Measurements from ENCODE around the gene CNTNAP2.
A peak's percentile ranks its signal among the peaks of the same experiment; 100 is the strongest.

Gene CNTNAP2

DNA sequence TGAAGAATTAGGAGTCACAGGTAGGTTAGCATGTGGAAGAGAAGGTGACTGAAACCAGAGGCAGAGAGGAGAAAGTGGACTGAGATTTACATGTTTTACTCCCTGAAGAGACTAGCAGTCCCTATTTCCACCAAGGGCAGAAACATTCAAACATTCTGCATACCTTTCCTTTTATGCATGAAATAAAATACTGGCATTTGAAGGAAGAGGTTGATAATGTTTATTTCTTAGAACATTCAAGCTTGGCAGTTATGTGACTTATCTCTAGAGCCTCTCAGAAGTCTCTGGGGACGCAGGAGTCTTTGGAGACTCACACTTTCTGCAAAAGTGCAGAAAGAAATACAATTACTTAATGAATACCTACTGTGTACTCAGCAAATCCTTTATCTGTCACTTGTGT, 1966.8 kb downstream of the CNTNAP2 start:
- Histone ChIP-seq H3K9ac (no peak overlapping the region), H3K9me3 (replicated peaks in 1 of 11) (peaks cover 0 to 33% (median 22%) of the 10 kb centered on the region in 11 experiments; a peak in 20 of 22 replicates), H3K4me3 (no peak overlapping the region), H3K4me1 (peaks cover 0 to 17% (median 6%) of the 10 kb centered on the region in 10 experiments; a peak in 6 of 20 replicates), H3K36me3 (no peaks in the 10 kb centered on the region), H3K27ac (no peak overlapping the region), H4K20me1 (no peaks in the 10 kb centered on the region), H3K27me3 (no peaks in the 10 kb centered on the region), H3K4me2 (no peak overlapping the region; a peak in 1 of 22 replicates)
- no peak for TF ChIP-seq Cebpa-rat (IDR thresholded peaks at IDR 0.05)

DNA sequence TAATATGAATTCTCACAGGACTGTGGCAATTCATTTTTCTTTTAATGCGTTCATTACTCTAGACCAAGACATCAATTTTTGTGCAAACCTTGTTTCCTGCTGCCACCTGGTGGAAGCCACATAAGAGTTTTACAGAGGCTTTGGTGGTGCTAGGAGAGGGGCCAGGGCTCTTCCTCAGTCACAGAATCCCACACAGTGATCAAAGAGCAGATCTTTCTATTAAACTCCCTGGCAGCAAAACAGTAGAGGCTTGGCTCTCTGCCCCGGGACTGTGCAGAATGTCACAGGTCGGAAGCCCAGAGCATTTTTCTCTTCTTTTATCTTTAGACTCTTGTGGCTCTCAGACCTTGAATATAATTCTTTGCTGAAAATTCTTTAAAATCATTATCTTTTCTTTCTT, 1967.5 kb downstream of the CNTNAP2 start:
- Histone ChIP-seq H3K27me3 (no peaks in the 10 kb centered on the region), H3K9me3 (replicated peaks in 1 of 11) (peaks cover 0 to 39% (median 29%) of the 10 kb centered on the region in 11 experiments; a peak in 21 of 22 replicates), H3K9ac (no peak overlapping the region), H3K36me3 (no peaks in the 10 kb centered on the region), H3K27ac (no peak overlapping the region), H3K4me3 (no peak overlapping the region), H3K4me2 (peak overlapping the region in 1 of 11 experiments; percentile 6; a peak in 1 of 22 replicates), H3K4me1 (peaks cover 0 to 17% (median 6%) of the 10 kb centered on the region in 10 experiments; a peak in 6 of 20 replicates), H4K20me1 (no peaks in the 10 kb centered on the region)
- no peak for TF ChIP-seq Cebpa-rat (IDR thresholded peaks at IDR 0.05)

GRCh38 chr7:148091882-148092281, 1975.3 kb downstream of the CNTNAP2 start:
- Histone ChIP-seq H3K27me3 (no peaks in the 10 kb centered on the region), H3K9me3 (replicated peaks in 1 of 11) (peaks cover 0 to 38% (median 16%) of the 10 kb centered on the region in 11 experiments; a peak in 18 of 22 replicates), H3K9ac (no peak overlapping the region), H3K4me1 (peaks cover 6 to 27% (median 17%) of the 10 kb centered on the region in 10 experiments; a peak in 17 of 20 replicates), H3K4me3 (no peak overlapping the region), H4K20me1 (no peaks in the 10 kb centered on the region), H3K4me2 (no peak overlapping the region), H3K27ac (no peak overlapping the region), H3K36me3 (no peaks in the 10 kb centered on the region)
- no peak for TF ChIP-seq Cebpa-rat (IDR thresholded peaks at IDR 0.05)

DNA sequence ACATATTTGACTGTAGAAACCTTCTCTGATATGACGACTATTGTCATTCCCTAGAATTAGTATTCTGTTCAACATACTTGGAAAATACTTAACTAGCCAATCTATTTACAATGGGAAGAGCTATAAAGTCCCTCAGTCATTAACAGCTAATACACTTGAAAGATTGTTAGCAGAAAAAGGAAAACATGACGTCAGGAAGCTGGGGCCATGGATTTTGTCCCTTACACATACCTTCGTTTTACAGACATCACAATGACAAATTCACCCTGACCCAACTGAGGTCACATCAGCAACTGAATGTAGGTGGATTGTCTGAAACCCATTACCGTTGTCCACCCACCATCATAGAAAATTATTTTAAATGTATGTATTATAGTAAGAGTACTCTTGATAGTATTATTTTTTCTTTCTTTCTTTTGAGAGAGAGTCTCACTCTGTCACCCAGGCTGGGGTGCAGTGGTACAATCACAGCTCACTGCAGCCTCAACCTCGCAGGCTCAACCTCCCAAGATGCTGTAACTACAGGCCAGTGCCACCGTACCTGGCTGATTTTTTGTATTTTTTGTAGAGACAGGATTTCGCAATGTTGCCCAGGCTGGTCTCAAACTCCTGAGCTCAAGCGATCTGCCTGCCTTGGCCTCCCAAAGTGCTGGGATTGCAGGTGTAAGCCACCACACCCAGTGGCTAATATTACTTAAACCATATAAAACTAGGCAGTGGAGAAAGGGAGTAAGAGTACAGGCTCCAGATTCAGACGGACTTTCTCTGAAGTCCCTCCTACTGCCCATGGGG, 1977.0 kb downstream of the CNTNAP2 start:
- TF ChIP-seq Cebpa-rat (IDR thresholded peaks at IDR 0.05): peak in 5 of 11 experiments; percentile 14 to 81 (median 57); a peak in 7 of 22 replicates

DNA sequence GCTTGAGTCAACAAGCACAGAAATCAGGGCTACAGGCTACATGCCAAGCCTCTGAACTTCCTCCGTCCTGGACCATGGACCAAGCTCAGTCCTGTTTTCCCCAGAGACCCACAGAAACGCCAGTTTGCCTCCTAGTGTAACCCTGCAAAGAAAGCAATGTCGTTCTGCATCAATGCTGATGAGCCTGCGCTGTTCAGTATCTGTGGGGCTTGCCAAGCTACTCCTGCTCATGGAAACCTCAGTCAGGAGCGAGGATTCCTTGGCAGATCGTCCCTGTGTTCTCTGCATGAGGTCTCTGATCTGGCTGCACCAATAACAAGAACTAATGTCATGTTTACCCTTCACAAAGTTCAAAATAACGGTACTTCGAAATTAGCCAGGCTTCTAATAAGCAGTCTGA, 1978.5 kb downstream of the CNTNAP2 start:
- no peak overlapping the region for H3K27ac ChIP-seq
- H3K27me3 ChIP-seq: no peaks in the 10 kb centered on the region
- peaks cover 6 to 33% (median 17%) of the 10 kb centered on the region in 10 experiments; a peak in 17 of 20 replicates for H3K4me1 ChIP-seq
- no peak for TF ChIP-seq Cebpa-rat (IDR thresholded peaks at IDR 0.05)
- peak overlapping the region in 2 of 11 experiments; percentile 5 to 24; a peak in 3 of 22 replicates for H3K9ac ChIP-seq
- no peak overlapping the region for H3K4me3 ChIP-seq
- H3K36me3 ChIP-seq: no peaks in the 10 kb centered on the region
- H3K4me2 ChIP-seq: peak overlapping the region; percentile 18 to 84 (median 64); a peak in 19 of 22 replicates
- H4K20me1 ChIP-seq: no peaks in the 10 kb centered on the region
- peaks cover 0 to 18% (median 3%) of the 10 kb centered on the region in 11 experiments; a peak in 8 of 22 replicates for H3K9me3 ChIP-seq (replicated peaks in 1 of 11)

More for the DNA sequence above, 1977.0 kb downstream of the CNTNAP2 start:
- Histone ChIP-seq H3K27me3 (no peaks in the 10 kb centered on the region), H3K27ac (no peak overlapping the region), H3K9ac (no peak overlapping the region), H3K4me2 (no peak overlapping the region), H3K4me3 (no peak overlapping the region), H3K9me3 (replicated peaks in 1 of 11) (peaks cover 0 to 26% (median 11%) of the 10 kb centered on the region in 11 experiments; a peak in 17 of 22 replicates), H3K36me3 (no peaks in the 10 kb centered on the region), H3K4me1 (peaks cover 6 to 28% (median 17%) of the 10 kb centered on the region in 10 experiments; a peak in 17 of 20 replicates), H4K20me1 (no peaks in the 10 kb centered on the region)

DNA sequence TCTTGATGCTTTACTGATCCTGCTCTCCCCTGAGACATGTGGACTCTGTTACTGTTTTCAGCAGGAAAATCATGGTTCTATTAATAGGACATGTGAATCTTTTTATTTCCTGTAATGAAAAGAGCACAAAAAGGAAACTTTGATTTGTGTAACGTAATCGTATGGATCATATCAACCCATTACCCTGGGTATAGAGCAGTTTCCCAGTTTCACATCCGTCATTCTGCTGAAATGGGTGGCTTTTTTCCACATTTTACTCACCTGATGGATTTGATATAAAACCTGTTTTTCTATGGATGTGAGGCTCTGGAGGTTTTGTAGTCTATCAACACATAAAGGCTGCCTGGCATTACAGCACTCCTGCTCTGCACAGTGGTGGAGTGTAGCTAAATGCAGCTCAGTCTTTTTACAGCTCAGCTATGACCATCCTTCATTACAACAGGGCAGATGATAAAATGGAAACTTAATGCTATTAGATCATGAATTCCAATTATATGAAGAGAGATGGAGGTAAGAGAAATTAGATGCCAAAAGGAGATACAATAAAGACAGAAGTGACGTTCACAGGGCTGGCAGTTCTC, 1987.6 kb downstream of the CNTNAP2 start:
- TF ChIP-seq Cebpa-rat (IDR thresholded peaks at IDR 0.05): no peak
- Histone ChIP-seq H3K36me3 (no peaks in the 10 kb centered on the region), H3K4me3 (peak overlapping the region in 3 of 10 experiments; percentile 21 to 27 (median 24); a peak in 5 of 20 replicates), H3K9me3 (replicated peaks in 1 of 11) (peaks cover 5 to 41% (median 25%) of the 10 kb centered on the region in 11 experiments; a peak in 21 of 22 replicates), H3K27me3 (no peaks in the 10 kb centered on the region), H3K4me2 (peak overlapping the region; percentile 18 to 81 (median 67); a peak in 21 of 22 replicates), H3K9ac (peak overlapping the region in 3 of 11 experiments; percentile 10 to 36 (median 15); a peak in 4 of 22 replicates), H3K4me1 (peaks cover 13 to 64% (median 51%) of the 10 kb centered on the region in 10 experiments; a peak in 18 of 20 replicates), H4K20me1 (no peaks in the 10 kb centered on the region), H3K27ac (peak overlapping the region in 4 of 11 experiments; percentile 14 to 51 (median 36); a peak in 6 of 22 replicates)

DNA sequence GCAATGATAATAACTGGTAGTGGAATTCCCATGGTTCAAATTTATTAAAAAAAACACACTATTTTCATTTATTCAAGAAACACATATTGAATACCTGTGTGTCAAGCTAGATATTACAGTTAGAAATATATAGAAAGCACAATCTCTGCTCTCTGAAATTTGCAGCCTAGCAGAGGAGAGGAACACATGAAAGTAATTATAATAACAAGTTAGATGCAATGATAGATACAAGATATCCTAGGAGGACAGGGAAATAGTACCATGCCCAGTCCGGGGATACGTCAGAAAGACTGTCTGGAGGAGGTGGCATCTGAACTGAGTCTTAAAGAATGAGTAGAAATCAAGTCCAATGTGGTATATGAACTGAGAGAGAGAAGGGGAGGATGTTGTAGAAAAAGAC, 1988.3 kb downstream of the CNTNAP2 start:
- no peaks in the 10 kb centered on the region for H3K27me3 ChIP-seq
- H3K4me3 ChIP-seq: peak overlapping the region in 1 of 10 experiments; percentile 24; a peak in 1 of 20 replicates
- peaks cover 5 to 42% (median 20%) of the 10 kb centered on the region in 11 experiments; a peak in 21 of 22 replicates for H3K9me3 ChIP-seq (replicated peaks in 1 of 11)
- no peak for TF ChIP-seq Cebpa-rat (IDR thresholded peaks at IDR 0.05)
- H3K4me1 ChIP-seq: peaks cover 13 to 64% (median 51%) of the 10 kb centered on the region in 10 experiments; a peak in 18 of 20 replicates
- peak overlapping the region in 1 of 11 experiments; percentile 36; a peak in 1 of 22 replicates for H3K27ac ChIP-seq
- no peak overlapping the region for H3K9ac ChIP-seq
- H4K20me1 ChIP-seq: no peaks in the 10 kb centered on the region
- H3K4me2 ChIP-seq: peak overlapping the region in 9 of 11 experiments; percentile 59 to 81 (median 70); a peak in 16 of 22 replicates
- no peaks in the 10 kb centered on the region for H3K36me3 ChIP-seq

- TF ChIP-seq Cebpa-rat (IDR thresholded peaks at IDR 0.05): no peak
- Histone ChIP-seq H3K9me3 (replicated peaks in 1 of 11) (peaks cover 5 to 44% (median 18%) of the 10 kb centered on the region in 11 experiments; a peak in 21 of 22 replicates), H3K4me2 (peak overlapping the region in 7 of 11 experiments; percentile 3 to 79 (median 60); a peak in 10 of 22 replicates), H3K27me3 (no peaks in the 10 kb centered on the region), H3K9ac (no peak overlapping the region), H3K36me3 (no peaks in the 10 kb centered on the region), H3K27ac (no peak overlapping the region; a peak in 1 of 22 replicates), H3K4me3 (no peak overlapping the region), H4K20me1 (no peaks in the 10 kb centered on the region), H3K4me1 (peaks cover 13 to 64% (median 51%) of the 10 kb centered on the region in 10 experiments; a peak in 18 of 20 replicates)
These were observed 1989.3 kb downstream of the CNTNAP2 start for GRCh38 chr7:148105853-148106252.

Data from BLaER1 treated with 17β-estradiol and CSF1 and Interleukin-3, amounts not matched to agents 10 nM and 100 nM (cell line).